CD14-positive monocyte (primary cell): ENCODE data around the gene TRIM34. TPM values are rescaled to one million over a fixed set of nuclear protein-coding genes. Genes with fewer than 3 reads are reported as not detected.
"Not testable (repeated sequence)": the region's sequence is repeated elsewhere in the genome, so short reads cannot be mapped to it uniquely, and the experiment has no call there.

Source experiments
- DNase-seq, 3 donors: peaks; one replicate each; pipeline ENCODE4 v3.0.0-alpha.2; 2011 to 2022
- H2AFZ ChIP-seq: 2 replicates; pipeline ENCODE4 v1.6.0; 2012; ENCODE audit warnings: mild to moderate bottlenecking, low read depth, low read length, inconsistent platforms; ENCODE audit not compliant: insufficient read depth, poor library complexity, severe bottlenecking
- H3K27ac ChIP-seq, 2 donors: 1 replicate in 1 of 2; 2 replicates in 1 of 2; pipeline ENCODE4 v1.5.1; 2012 to 2013; ENCODE audit warnings: low read length in 2 of 2, control low read depth in 1 of 2, inconsistent platforms in 1 of 2, low read depth in 1 of 2, mild to moderate bottlenecking in 1 of 2
- H3K27me3 ChIP-seq, 2 donors: one replicate each; pipeline versions ENCODE4 v1.6.0 to v1.6.1; 2011 to 2013; ENCODE audit warnings: low read length in 2 of 2; ENCODE audit not compliant: control insufficient read depth in 2 of 2, insufficient read depth in 2 of 2
- H3K36me3 ChIP-seq, 2 donors: replicated peaks in 1 of 2; 1 replicate in 1 of 2; 2 replicates in 1 of 2; pipeline versions ENCODE4 v1.5.1 to v1.6.1; 2012 to 2013; ENCODE audit warnings: low read length in 2 of 2, control low read depth in 1 of 2, inconsistent platforms in 1 of 2, mild to moderate bottlenecking in 1 of 2; ENCODE audit not compliant: insufficient read depth in 2 of 2, control insufficient read depth in 1 of 2
- H3K4me1 ChIP-seq, 2 donors: 1 replicate in 1 of 2; 2 replicates in 1 of 2; pipeline versions ENCODE4 v1.5.1 to v1.6.1; 2012 to 2013; ENCODE audit warnings: low read length in 2 of 2, control low read depth in 1 of 2, inconsistent platforms in 1 of 2, mild to moderate bottlenecking in 1 of 2, moderate library complexity in 1 of 2; ENCODE audit not compliant: insufficient read depth in 2 of 2, control insufficient read depth in 1 of 2
- H3K4me2 ChIP-seq: replicated peaks from 2 replicates; pipeline ENCODE3; 2012; ENCODE audit warnings: low read length, moderate library complexity, mild to moderate bottlenecking; ENCODE audit not compliant: poor library complexity, severe bottlenecking; ENCODE audit errors: extremely low read depth
- H3K4me3 ChIP-seq, 3 experiments: fragments of 200-600 bp in 1 of 3; sonication (generic) in 1 of 3; replicated peaks in 1 of 3; 1 replicate in 2 of 3; 2 replicates in 1 of 3; pipeline ENCODE4 v1.5.1; 2011 to 2013; ENCODE audit warnings: low read length in 3 of 3, mild to moderate bottlenecking in 3 of 3, control low read depth in 2 of 3, low read depth in 2 of 3, inconsistent platforms in 1 of 3, moderate library complexity in 1 of 3
- H3K79me2 ChIP-seq: 2 replicates; pipeline ENCODE4 v1.6.0; 2012; ENCODE audit warnings: mild to moderate bottlenecking, control low read depth, inconsistent platforms, low read length, moderate library complexity; ENCODE audit not compliant: insufficient read depth
- H3K9ac ChIP-seq: 2 replicates; pipeline ENCODE4 v1.6.0; 2017; ENCODE audit warnings: low read length, mild to moderate bottlenecking; ENCODE audit not compliant: insufficient read depth, poor library complexity, severe bottlenecking
- H3K9me3 ChIP-seq, 2 donors: replicated peaks in 1 of 2; 1 replicate in 1 of 2; 2 replicates in 1 of 2; pipeline versions ENCODE4 v1.5.1 to v1.6.1; 2012 to 2013; ENCODE audit warnings: low read length in 2 of 2, control low read depth in 1 of 2; ENCODE audit not compliant: control insufficient read depth in 1 of 2, insufficient read depth in 1 of 2
- H4K20me1 ChIP-seq: 2 replicates; pipeline ENCODE4 v1.6.0; 2012; ENCODE audit warnings: mild to moderate bottlenecking, low read length, control low read depth, moderate library complexity; ENCODE audit not compliant: insufficient read depth
- H3K27ac Mint-ChIP-seq, 7 donors: one replicate each; pipeline ENCODE4 v1.8.0; 2020; ENCODE audit warnings: mild to moderate bottlenecking in 7 of 7, mixed read lengths in 7 of 7, moderate library complexity in 6 of 7, inconsistent platforms in 2 of 7
- H3K27me3 Mint-ChIP-seq, 3 donors: one replicate each; pipeline ENCODE4 v1.8.0; 2021 to 2022; ENCODE audit warnings: low read depth in 3 of 3, mild to moderate bottlenecking in 3 of 3, mixed read lengths in 3 of 3, moderate library complexity in 3 of 3, inconsistent platforms in 1 of 3
- H3K36me3 Mint-ChIP-seq, 2 donors: one replicate each; pipeline ENCODE4 v1.8.0; 2020; ENCODE audit warnings: mixed read lengths in 2 of 2, inconsistent platforms in 1 of 2, mild to moderate bottlenecking in 1 of 2
- H3K4me1 Mint-ChIP-seq: one replicate; pipeline ENCODE4 v1.8.0; 2020; ENCODE audit warnings: mild to moderate bottlenecking, mixed read lengths
- H3K4me3 Mint-ChIP-seq, 2 donors: one replicate each; pipeline ENCODE4 v1.8.0; 2020; ENCODE audit warnings: mild to moderate bottlenecking in 2 of 2, mixed read lengths in 2 of 2, moderate library complexity in 1 of 2
- H3K9me3 Mint-ChIP-seq, 7 donors: one replicate each; pipeline ENCODE4 v1.8.0; 2020 to 2022; ENCODE audit warnings: mixed read lengths in 7 of 7, mild to moderate bottlenecking in 6 of 7, moderate library complexity in 6 of 7, inconsistent platforms in 2 of 7
- WGBS: methylation state at CpG from one replicate; pipeline ENCODE4 v1.1.5; 2013; ENCODE audit warnings: missing lambda C conversion rate; ENCODE audit not compliant: insufficient coverage; 5-methylcytosine and 5-hydroxymethylcytosine counted together
- intact Hi-C, 2 donors: fragments of 100-400 bp; cut with micrococcal nuclease; formaldehyde crosslinking; loops; one replicate each; pipeline versions ENCODE4 v1.15.0 to v1.15.1; 2023
- polyA plus RNA-seq, 3 donors: library from polyadenylated mRNA; depleted of rRNA in 1 of 3; unstranded in 2 of 3; stranded (reverse) in 1 of 3; fragments of 300-500 nt in 2 of 3; fragments of >200 nt in 1 of 3; fragmentation: Illumina TruSeq in 2 of 3; gene quantifications; 1 replicate in 2 of 3; 2 replicates in 1 of 3; pipeline ENCODE4 v1.2.3, GENCODE V29; 2012 to 2021
- TF ChIP-seq, protein P1 (sequence below): fragments of 200-600 bp; IDR thresholded peaks from one replicate; pipeline ENCODE4 v1.8.0; 2022; ENCODE audit warnings: antibody characterized with exemption, mild to moderate bottlenecking

The TRIM34 gene
- polyA plus RNA-seq, 3 donors = 21.9 to 25.7 (median 23.5) TPM

DNA sequence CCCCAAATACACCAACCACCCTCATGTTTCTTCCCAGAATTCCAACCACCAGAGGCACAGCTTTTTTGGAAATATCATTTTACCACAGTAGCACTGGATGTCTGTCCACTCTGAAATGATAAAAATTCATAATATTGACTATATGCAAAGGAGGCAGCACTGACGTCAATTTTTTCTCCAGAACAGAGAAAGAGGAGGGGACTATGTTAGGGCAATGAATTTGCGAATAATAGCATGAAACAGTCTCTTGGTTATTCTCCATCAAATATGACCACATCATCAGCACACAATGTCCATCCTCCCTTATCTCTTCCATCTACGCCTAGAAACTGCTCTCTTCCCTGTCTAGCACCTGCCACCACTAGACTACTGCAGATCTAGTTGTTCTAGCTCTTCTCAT is 21.3 kb downstream of the TRIM34 start:
- Histone ChIP-seq H3K27me3 (no peaks in the 10 kb centered on the region), H3K79me2 (no peaks in the 10 kb centered on the region), H3K36me3 (peaks cover 31 to 37% of the 10 kb centered on the region in 2 donors), H3K4me2 (no peak overlapping the region), H2AFZ (no peak overlapping the region), H3K27ac (no peak overlapping the region), H3K4me3 (no peak overlapping the region), H3K4me1 (no peaks in the 10 kb centered on the region), H3K9me3 (no peaks in the 10 kb centered on the region), H4K20me1 (no peaks in the 10 kb centered on the region), H3K9ac (no peak overlapping the region)
- Mint-ChIP-seq H3K36me3 (peaks cover 41 to 48% of the 10 kb centered on the region in 2 donors), H3K4me3 (no peak overlapping the region), H3K27me3 (peaks cover 0 to 2% (median 0%) of the 10 kb centered on the region in 3 donors), H3K4me1 (no peaks in the 10 kb centered on the region), H3K27ac (no peak overlapping the region), H3K9me3 (peaks cover 0 to 2% (median 0%) of the 10 kb centered on the region in 7 donors)
- DNase-seq = no peak
- WGBS = 100% methylated on average over 1 of the region's 3 CpGs
- intact Hi-C loops = no loop called here
- TF ChIP-seq, protein P1, sequence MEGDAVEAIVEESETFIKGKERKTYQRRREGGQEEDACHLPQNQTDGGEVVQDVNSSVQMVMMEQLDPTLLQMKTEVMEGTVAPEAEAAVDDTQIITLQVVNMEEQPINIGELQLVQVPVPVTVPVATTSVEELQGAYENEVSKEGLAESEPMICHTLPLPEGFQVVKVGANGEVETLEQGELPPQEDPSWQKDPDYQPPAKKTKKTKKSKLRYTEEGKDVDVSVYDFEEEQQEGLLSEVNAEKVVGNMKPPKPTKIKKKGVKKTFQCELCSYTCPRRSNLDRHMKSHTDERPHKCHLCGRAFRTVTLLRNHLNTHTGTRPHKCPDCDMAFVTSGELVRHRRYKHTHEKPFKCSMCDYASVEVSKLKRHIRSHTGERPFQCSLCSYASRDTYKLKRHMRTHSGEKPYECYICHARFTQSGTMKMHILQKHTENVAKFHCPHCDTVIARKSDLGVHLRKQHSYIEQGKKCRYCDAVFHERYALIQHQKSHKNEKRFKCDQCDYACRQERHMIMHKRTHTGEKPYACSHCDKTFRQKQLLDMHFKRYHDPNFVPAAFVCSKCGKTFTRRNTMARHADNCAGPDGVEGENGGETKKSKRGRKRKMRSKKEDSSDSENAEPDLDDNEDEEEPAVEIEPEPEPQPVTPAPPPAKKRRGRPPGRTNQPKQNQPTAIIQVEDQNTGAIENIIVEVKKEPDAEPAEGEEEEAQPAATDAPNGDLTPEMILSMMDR = no peak

DNA sequence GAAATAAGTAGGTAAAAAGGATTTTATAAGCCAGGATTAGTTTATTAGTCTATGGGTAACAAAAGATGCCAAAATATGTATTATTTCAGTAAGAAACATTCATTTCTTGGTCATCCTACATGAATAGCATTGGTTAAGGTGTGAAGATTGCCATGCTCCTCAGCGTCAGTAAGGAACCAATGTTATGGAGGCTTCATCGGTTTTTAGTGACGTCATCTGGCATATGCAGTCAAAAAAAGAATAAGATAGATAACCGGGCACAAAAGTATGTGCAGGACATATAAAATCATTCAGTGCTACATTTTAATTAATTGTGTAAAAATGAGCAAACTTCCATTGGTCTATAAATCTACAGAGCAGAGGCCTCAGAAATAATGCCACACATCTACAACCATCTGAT is 30.7 kb downstream of the TRIM34 start:
- H3K27me3 Mint-ChIP-seq = peaks cover 0 to 2% (median 0%) of the 10 kb centered on the region in 3 donors

DNA sequence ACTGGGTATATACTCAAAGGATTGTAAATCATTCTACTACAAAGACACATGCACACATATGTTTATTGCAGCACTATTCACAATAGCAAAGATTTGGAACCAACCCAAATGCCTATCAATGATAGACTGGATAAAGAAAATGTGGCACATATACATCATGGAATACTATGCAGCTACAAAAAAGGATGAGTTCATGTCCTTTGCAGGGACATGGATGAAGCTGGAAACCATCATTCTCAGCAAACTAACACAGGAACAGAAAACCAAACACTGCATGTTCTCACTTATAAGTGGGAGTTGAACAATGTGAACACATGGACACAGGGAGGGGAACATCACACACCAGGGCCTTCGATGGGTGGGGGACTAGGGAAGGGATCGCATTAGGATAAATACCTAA is 32.2 kb downstream of the TRIM34 start:
- peaks cover 11 to 18% of the 10 kb centered on the region in 2 donors for H3K36me3 Mint-ChIP-seq
- not testable (repeated sequence) for H3K4me2 ChIP-seq, H3K27ac Mint-ChIP-seq

More for the DNA sequence above, 30.7 kb downstream of the TRIM34 start:
- H3K9ac ChIP-seq = no peak overlapping the region
- Mint-ChIP-seq H3K4me1 (no peaks in the 10 kb centered on the region), H3K4me3 (no peak overlapping the region), H3K9me3 (peaks cover 5 to 19% (median 10%) of the 10 kb centered on the region in 7 donors), H3K27ac (no peak overlapping the region), H3K36me3 (peaks cover 4 to 14% of the 10 kb centered on the region in 2 donors)
- no peaks in the 10 kb centered on the region for H3K36me3 ChIP-seq
- no peaks in the 10 kb centered on the region for H3K27me3 ChIP-seq
- no peaks in the 10 kb centered on the region for H3K79me2 ChIP-seq
- no peak for DNase-seq
- intact Hi-C loops = no loop called here
- no peaks in the 10 kb centered on the region for H3K4me1 ChIP-seq
- no peak overlapping the region for H3K4me2 ChIP-seq
- H3K9me3 ChIP-seq = no peaks in the 10 kb centered on the region
- TF ChIP-seq, protein P1 = no peak
- no peaks in the 10 kb centered on the region for H4K20me1 ChIP-seq
- WGBS = 100% methylated on average over 4 of the region's 4 CpGs
- no peak overlapping the region for H2AFZ ChIP-seq
- no peak overlapping the region for H3K4me3 ChIP-seq
- H3K27ac ChIP-seq = no peak overlapping the region

More for the DNA sequence above, 32.2 kb downstream of the TRIM34 start:
- H4K20me1 ChIP-seq, DNase-seq, H3K4me1 Mint-ChIP-seq, H3K4me1 ChIP-seq, intact Hi-C loops, H3K4me3 ChIP-seq, H3K9ac ChIP-seq, H3K27me3 Mint-ChIP-seq, H3K9me3 ChIP-seq, H3K27ac ChIP-seq, H3K4me3 Mint-ChIP-seq, H2AFZ ChIP-seq, H3K79me2 ChIP-seq, H3K27me3 ChIP-seq, H3K36me3 ChIP-seq: not testable (repeated sequence)
- no CpG with 5 or more reads among the region's 2 CpGs for WGBS
- H3K9me3 Mint-ChIP-seq = peaks cover 5 to 18% (median 10%) of the 10 kb centered on the region in 7 donors
